GM19193 (cell line): ENCODE results near the gene CMPK1.

Experiments
- POLR2A ChIP-seq: IDR thresholded peaks from 4 replicates; pipeline ENCODE4 v1.6.1; 2011; ENCODE audit not compliant: insufficient read depth, insufficient read length; ENCODE audit errors: extremely low read depth

CMPK1 gene

DNA sequence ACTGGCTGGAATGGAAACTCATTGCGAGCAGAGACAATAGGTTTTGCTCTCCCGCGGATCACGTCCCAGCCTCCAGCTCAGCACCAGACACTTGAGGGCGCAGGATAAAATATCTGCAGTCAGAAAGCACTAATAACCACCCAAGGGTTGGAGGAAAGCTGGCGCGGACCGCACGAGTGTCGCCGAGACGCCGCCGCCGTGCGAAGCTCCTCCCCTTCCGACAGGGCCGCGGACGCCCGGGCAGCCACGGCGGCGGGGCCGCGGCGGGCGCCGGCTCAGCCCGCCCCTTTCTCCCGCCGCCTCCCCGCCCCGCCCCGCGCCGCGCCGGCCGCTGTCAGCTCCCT is at the start of gene CMPK1:
TSS of gene CMPK1 (plus strand) at position 213 of the 344 bp plus-strand sequence. CDS start 156 bp downstream, outside the sequence.
- TF ChIP-seq POLR2A = no peak

GRCh38 chr1:47295579-47295978 is 38.0 kb upstream of the CMPK1 start:
- TF ChIP-seq POLR2A = no peak

GRCh38 chr1:47298025-47298699 is 35.4 kb upstream of the CMPK1 start:
- TF ChIP-seq POLR2A = no peak

DNA sequence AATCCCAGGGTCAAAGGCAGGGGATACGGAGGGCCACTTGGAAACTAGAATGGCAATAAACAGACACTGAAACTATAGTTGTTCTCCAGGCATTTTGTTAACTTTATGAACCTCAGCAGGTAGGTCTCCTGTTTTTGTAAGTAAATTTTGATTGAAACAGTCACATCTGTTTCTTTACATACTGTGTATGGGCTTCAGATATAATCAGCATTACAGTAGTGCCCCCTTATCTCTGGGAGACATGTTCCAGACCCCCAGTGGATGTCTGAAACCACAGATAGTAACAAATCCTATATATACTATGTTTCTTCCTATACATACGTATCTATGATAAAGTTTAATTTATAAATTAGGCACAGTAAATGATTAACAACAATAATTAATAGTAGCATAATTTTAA is 31.1 kb upstream of the CMPK1 start:
- TF ChIP-seq POLR2A = no peak

GRCh38 chr1:47309427-47309826 is 24.2 kb upstream of the CMPK1 start:
- no peak for TF ChIP-seq POLR2A

DNA sequence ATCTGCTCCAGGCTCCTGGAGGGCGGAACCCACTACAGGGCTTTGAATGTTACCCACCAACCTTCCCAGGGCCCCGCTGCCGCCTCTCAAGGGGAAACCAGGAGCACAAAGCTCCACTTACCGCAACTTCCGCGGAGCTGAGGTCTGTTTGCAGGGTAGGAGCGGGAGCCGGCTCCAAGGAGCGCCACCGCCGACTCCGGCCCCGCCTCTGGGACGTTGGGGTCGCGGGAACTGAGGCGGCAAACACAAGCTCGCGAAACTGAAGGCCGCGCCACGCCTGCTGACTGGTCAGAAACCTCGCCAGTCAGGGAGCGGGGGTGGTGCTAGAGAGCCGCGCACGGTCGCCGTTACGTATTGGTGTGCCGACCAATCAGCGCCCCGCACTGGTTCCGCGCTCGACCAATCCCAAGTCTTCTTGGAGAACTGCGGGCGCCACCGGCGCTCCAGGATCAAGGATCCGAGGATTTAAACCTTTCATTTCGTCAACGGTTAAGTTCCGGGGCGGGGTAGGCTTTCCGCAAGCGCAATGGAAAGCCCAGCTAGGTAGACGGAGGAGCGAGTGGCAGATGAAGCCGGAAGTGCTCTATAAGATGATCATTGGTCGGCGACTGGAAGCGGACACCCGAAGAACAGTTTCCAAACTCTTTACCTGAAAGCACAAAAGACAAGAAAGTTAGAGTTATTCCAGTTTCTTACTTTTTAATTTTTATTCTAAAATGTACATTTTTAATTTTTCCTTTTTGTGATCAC is 19.5 kb upstream of the CMPK1 start, which contains the start of gene STIL:
TSS of gene STIL (minus strand) at position 233 of the 750 bp plus-strand sequence. CDS start 3,828 bp downstream, outside the sequence.
- peak; percentile 82 for TF ChIP-seq POLR2A

- no peak for TF ChIP-seq POLR2A
These were observed 15.7 kb upstream of the CMPK1 start for GRCh38 chr1:47317841-47318240.

DNA sequence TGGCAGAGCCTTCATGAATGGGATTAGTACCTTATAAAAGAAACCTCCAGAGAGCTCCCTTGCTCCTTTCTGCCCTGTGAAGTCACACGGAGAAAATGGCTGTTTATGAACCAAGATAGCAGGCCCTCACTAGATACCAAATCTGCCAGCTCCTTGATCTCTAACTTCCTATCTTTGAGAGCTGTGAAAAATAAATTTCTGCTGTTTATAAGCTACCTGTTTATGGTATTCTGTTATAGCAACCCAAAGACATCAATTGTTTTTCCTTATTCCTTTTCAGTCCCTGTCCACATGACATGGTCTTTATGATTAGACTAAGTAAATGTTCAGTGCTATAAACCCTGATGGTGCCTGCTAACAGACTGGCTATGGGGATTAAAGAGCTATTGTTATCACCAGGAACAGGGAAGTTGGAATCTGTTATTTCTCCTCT is 10.0 kb upstream of the CMPK1 start:
- TF ChIP-seq POLR2A = no peak

GRCh38 chr1:47324682-47325081 is 8.9 kb upstream of the CMPK1 start:
- no peak for TF ChIP-seq POLR2A

DNA sequence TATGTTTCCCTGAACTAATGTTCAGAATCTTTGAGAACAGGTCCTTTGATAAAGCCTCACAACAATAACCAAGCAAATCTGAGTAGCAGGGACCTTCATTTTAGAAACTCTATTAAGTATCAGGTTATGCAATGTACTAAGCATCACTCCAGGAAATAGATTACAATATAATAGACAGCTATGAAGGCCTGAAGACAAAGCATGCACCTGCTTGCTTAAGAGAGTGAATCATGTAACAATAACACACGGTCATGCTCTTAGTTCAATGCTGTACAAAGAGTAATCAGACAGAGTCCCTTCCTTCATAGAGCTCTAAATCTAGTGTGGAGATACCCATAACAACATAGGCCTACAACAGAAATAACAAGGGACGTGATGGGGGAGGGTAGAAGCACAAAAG is 8.1 kb upstream of the CMPK1 start:
- no peak for TF ChIP-seq POLR2A

DNA sequence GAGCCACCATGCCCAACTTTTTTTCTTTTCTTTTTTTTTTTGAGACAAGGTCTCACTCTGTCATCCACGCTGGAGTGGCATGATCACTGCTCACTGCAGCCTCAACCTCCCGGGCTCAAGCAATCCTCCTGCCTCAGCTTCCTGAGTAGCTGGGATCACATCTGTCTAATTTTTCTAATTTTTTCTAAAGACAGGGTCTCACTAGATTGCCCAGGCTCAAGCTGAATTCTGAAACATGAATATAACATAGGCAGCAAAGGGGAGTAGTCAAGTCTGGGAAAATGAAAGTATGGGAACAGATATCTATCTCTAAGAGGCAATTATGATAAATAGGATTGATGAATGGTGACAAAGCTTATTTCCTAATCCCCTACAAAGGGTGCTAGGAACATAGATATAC is 7.3 kb upstream of the CMPK1 start:
- TF ChIP-seq POLR2A = no peak

DNA sequence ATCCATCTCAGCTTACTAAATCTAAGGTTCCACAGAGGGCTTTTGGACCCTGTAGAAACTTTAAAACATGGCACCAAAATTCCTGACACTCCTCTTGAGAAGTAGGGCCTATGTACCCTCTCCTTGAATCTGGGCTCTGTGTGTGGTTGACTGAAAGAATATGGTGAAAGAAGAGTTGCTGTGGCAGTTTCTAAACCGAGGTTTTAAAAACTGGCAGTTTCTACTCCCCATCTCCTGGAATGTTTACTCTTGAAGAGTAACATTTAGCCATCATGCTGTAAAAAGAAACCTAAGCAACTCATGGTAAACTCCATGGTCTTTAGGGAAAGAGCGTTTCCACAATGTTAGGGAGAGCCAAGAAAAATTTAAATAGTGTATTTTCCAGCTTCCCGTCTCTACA is 4.6 kb upstream of the CMPK1 start:
- TF ChIP-seq POLR2A = no peak

- no peak for TF ChIP-seq POLR2A
These were observed 3.4 kb upstream of the CMPK1 start for GRCh38 chr1:47330212-47330611.

DNA sequence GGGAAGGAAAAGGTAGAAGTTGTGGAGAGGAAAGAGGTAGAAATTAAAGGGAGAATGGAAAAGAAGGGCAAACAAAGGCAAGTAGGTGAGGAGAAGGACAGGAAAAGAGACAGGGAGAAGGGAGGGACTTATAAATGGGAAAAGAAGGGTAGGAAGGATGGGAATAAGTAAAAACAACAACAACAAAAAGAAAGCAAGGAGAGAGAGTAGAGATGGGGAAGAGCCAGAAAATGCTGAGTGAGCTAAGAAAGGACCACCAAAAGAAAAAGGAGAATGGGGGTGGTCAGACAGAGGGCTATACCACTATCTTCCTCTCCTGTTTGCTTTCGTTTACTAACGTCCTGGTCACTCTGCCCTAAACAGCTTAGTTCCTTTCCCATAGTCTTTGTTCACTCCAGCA is 1.7 kb upstream of the CMPK1 start:
- TF ChIP-seq POLR2A = no peak

DNA sequence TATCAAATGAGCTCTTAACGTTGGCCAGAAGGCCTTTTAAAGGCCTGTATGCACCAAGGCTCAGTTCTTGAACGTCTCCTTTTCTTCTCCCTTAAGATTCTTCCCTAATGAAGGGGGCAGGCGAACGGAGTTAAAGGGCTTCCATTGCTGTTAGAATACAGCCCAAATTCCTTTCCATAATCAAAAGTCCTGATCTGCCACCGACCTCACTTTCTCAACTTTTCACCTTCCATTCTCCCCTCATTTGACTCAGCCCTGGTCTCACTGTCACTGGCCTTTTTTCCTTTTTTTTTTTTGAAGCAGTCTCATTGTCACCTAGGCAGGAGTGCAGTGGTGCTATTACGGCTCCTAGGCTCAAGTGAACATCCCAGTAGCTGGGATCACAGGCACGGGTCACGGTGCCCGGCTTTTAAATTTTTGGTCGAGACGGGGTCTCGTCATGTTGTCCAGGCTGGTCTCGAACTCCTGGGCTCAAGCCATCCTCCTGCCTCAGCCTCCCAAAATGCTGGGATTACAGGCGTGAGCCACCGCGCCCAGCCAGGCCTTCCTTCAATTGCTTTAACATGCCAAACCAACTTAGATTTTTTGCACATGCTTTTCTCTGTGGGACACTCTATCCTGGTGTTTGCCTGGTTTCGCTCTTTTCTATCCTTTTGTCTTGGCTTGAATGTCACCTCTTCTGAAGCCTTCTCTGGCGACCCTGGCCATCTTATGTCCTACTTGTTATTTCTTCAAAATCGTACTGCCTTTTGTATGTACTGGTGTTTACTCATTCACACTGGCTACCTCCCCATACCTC is 612 bp upstream of the CMPK1 start:
- no peak for TF ChIP-seq POLR2A

- TF ChIP-seq POLR2A = peak; percentile 77
These were observed 553 bp downstream of the CMPK1 start for GRCh38 chr1:47333922-47334764.
